K562 (cell line): ENCODE measurements around the gene HOATZ. TPM values are rescaled to one million over a fixed set of nuclear protein-coding genes. Genes with fewer than 3 reads are reported as not detected.

Experiments used
- ATAC-seq: fragments of 200-7000 bp; cut with Tn5 transposase; 3 replicates; pipeline ENCODE4 v1.9.1; 2020; ENCODE audit warnings: moderate library complexity
- BruUV-seq: library from RNA; stranded (reverse); fragments of 400-500 nt; replicated peaks from 2 replicates; lab custom pipeline; 2021; lab: Mats Ljungman, UMichigan
- CTCF ChIA-PET: fragments of 300-600 bp; formaldehyde crosslinking; extraction: SDS; loops from one replicate; lab custom pipeline; 2021; ENCODE audit warnings: low intra/inter-chr PET ratio; lab: Yijun Ruan, JAX
- POLR2A ChIA-PET: fragments of 300-600, 350-650 bp; sonication (Branson Sonifier 250); formaldehyde crosslinking; extraction: SDS; loops from one replicate; lab custom pipeline; 2021; ENCODE audit warnings: antibody characterized with exemption, inconsistent platforms; lab: Yijun Ruan, JAX
- DNase-seq, 4 experiments: peaks; one replicate each; pipeline versions ENCODE4 v3.0.0 to v3.0.0-alpha.2; 2011 to 2018; ENCODE audit warnings: low spot score in 3 of 4, mixed read lengths in 3 of 4; ENCODE audit errors: extremely low read depth in 1 of 4
- FAIRE-seq: peaks from 2 replicates; lab custom pipeline; 2011; peaks lifted over from hg19 to GRCh38; lab: Jason Lieb, UNC
- H2AFZ ChIP-seq: 2 replicates; pipeline ENCODE4 v1.6.0; 2011; ENCODE audit warnings: low read depth, low read length, control low read depth, inconsistent platforms
- H3K27ac ChIP-seq: fragments of 200-600 bp; 3 replicates; pipeline ENCODE4 v1.8.0; 2011; ENCODE audit warnings: low read depth, mild to moderate bottlenecking, control low read depth, inconsistent platforms, low read length, moderate library complexity, mixed read lengths; ENCODE audit errors: extremely low read depth
- H3K27me3 ChIP-seq, 2 experiments: fragments of 300-600 bp in 1 of 2; 2 replicates in 1 of 2; 3 replicates in 1 of 2; pipeline versions ENCODE4 v1.6.0 to v1.8.0; 2011; ENCODE audit warnings: inconsistent platforms in 2 of 2, low read length in 2 of 2, mild to moderate bottlenecking in 1 of 2, mixed read lengths in 1 of 2, moderate library complexity in 1 of 2; ENCODE audit not compliant: control insufficient read depth in 2 of 2, insufficient read depth in 2 of 2
- H3K36me3 ChIP-seq: fragments of 300-600 bp; 3 replicates; pipeline ENCODE4 v1.8.0; 2011; ENCODE audit warnings: mild to moderate bottlenecking, low read length, inconsistent platforms; ENCODE audit not compliant: control insufficient read depth, insufficient read depth
- H3K4me1 ChIP-seq, 2 experiments: fragments of 200-600 bp in 1 of 2; replicated peaks in 1 of 2; 2 replicates in 1 of 2; 3 replicates in 1 of 2; pipeline versions ENCODE4 v1.5.1 to v1.8.0; 2011; ENCODE audit warnings: inconsistent platforms in 2 of 2, low read length in 2 of 2, mild to moderate bottlenecking in 1 of 2, mixed read lengths in 1 of 2, moderate library complexity in 1 of 2; ENCODE audit not compliant: control insufficient read depth in 2 of 2, insufficient read depth in 2 of 2
- H3K4me2 ChIP-seq: 2 replicates; pipeline ENCODE4 v1.6.1; 2011; ENCODE audit warnings: low read length, control low read depth, inconsistent platforms, mixed read lengths; ENCODE audit not compliant: insufficient read depth
- H3K4me3 ChIP-seq: fragments of 200-600 bp; sonication (generic), shearing (Covaris generic); 2 replicates; pipeline ENCODE4 v1.5.1; 2016; ENCODE audit warnings: control low read depth, inconsistent platforms
- H3K79me2 ChIP-seq: fragments of 200-600 bp; 3 replicates; pipeline ENCODE4 v1.8.0; 2011; ENCODE audit warnings: low read length, inconsistent platforms; ENCODE audit not compliant: control insufficient read depth, insufficient read depth
- H3K9ac ChIP-seq, 2 experiments: 2 replicates each; pipeline versions ENCODE4 v1.6.0 to v1.6.1; 2011; ENCODE audit warnings: low read depth in 2 of 2, low read length in 2 of 2, control low read depth in 1 of 2, inconsistent platforms in 1 of 2, mild to moderate bottlenecking in 1 of 2, mixed read lengths in 1 of 2; ENCODE audit not compliant: insufficient read depth in 1 of 2
- H3K9me1 ChIP-seq: one replicate; pipeline ENCODE4 v1.6.0; 2011; ENCODE audit warnings: inconsistent platforms, mild to moderate bottlenecking, low read length, moderate library complexity; ENCODE audit not compliant: control insufficient read depth, insufficient read depth
- H3K9me3 ChIP-seq: replicated peaks from 2 replicates; pipeline ENCODE4 v1.5.1; 2011; ENCODE audit warnings: low read depth, low read length, inconsistent platforms; ENCODE audit not compliant: control insufficient read depth, insufficient read depth
- H4K20me1 ChIP-seq: replicated peaks from 2 replicates; pipeline ENCODE4 v1.6.1; 2011; ENCODE audit warnings: low read length, inconsistent platforms, mixed read lengths; ENCODE audit not compliant: control insufficient read depth, insufficient read depth
- ARID4B ChIP-seq: sonication (generic); formaldehyde crosslinking; IDR thresholded peaks from 2 replicates; pipeline ENCODE4 v1.8.0; 2022; ENCODE audit warnings: mild to moderate bottlenecking, missing genetic modification reagents
- EGR1 ChIP-seq: fragments of 450-650 bp; conservative IDR thresholded peaks from 2 replicates; pipeline ENCODE4 v1.6.1; 2017; ENCODE audit warnings: mild to moderate bottlenecking
- HIVEP1 ChIP-seq: fragments of 250-450 bp; sonication (Bioruptor Pico); IDR thresholded peaks from 2 replicates; pipeline ENCODE4 v1.4.0; 2020; ENCODE audit warnings: mild to moderate bottlenecking
- RAD21 ChIP-seq, 2 experiments: fragments of 250-450 bp in 1 of 2; fragments of 450-650 bp in 1 of 2; sonication (Bioruptor Pico) in 1 of 2; formaldehyde crosslinking in 1 of 2; IDR thresholded peaks in 1 of 2; conservative IDR thresholded peaks in 1 of 2; 2 replicates each; pipeline versions ENCODE4 v1.4.0 to v1.8.0; 2020 to 2022; ENCODE audit warnings: mild to moderate bottlenecking in 2 of 2, moderate library complexity in 1 of 2
- ZBTB43 ChIP-seq: sonication (generic); formaldehyde crosslinking; IDR thresholded peaks from 2 replicates; pipeline ENCODE4 v1.8.0; 2023; ENCODE audit warnings: mild to moderate bottlenecking, missing genetic modification reagents
- ZSCAN32 ChIP-seq: fragments of 450-650 bp; formaldehyde crosslinking; IDR thresholded peaks from 2 replicates; pipeline ENCODE4 v1.4.0; 2020; ENCODE audit warnings: mild to moderate bottlenecking, moderate library complexity
- WGBS: fragments of 100-300 bp; shearing (Covaris generic); methylation state at CpG from one replicate; pipeline ENCODE4 v1.1.6; 2016; ENCODE audit warnings: low coverage, mixed read lengths; ENCODE audit not compliant: insufficient coverage; ENCODE audit errors: missing lambda C conversion rate; 5-methylcytosine and 5-hydroxymethylcytosine counted together
- in situ Hi-C: fragments of 300-500 bp; cut with MboI; formaldehyde crosslinking; loops from 4 replicates; pipeline ENCODE4 v1.15.0; 2018; ENCODE audit warnings: inconsistent platforms, mixed read lengths
- intact Hi-C: fragments of 100-400 bp; cut with micrococcal nuclease; formaldehyde crosslinking; loops from 2 replicates; pipeline ENCODE4 v1.14.2; 2022
- polyA plus RNA-seq, 8 experiments: library from polyadenylated mRNA; depleted of rRNA in 4 of 8; stranded (reverse) in 5 of 8; unstranded in 3 of 8; fragments of >200 nt; fragmentation: Nextera tagmentation in 2 of 8; fragmentation: Illumina TruSeq in 1 of 8; extraction: Ambion mirVana in 2 of 8; extraction: Trizol in 1 of 8; gene quantifications; 2 replicates each; pipeline versions ENCODE4 v1.2.1 to v1.2.3, GENCODE V29; 2011 to 2014; ENCODE audit warnings: inconsistent platforms in 1 of 8, missing spikeins in 1 of 8
- total RNA-seq, 7 experiments: library from RNA; depleted of rRNA in 6 of 7; stranded (reverse); fragments of >200 nt in 6 of 7; fragmentation: Illumina TruSeq in 2 of 7; extraction: Trizol in 2 of 7; gene quantifications; 2 replicates each; pipeline versions ENCODE4 v1.2.1 to v1.2.3, GENCODE V29; 2011 to 2021; ENCODE audit warnings: low replicate concordance in 1 of 7
- TF ChIP-seq, protein P1 (sequence below): fragments of 450-650 bp; formaldehyde crosslinking; IDR thresholded peaks from 2 replicates; pipeline ENCODE4 v1.4.0; 2020; ENCODE audit warnings: mild to moderate bottlenecking

Gene HOATZ
- total and polyA plus RNA-seq, 9 of the 15 experiments (the other 6 are each of a cell fraction or from before 2014, with no cell fraction given): not detected

- no peak for FAIRE-seq
- no peak for DNase-seq
- Histone ChIP-seq H3K9me3 (no peaks in the 10 kb centered on the region), H3K9me1 (no peaks in the 10 kb centered on the region), H3K4me1 (no peaks in the 10 kb centered on the region), H3K27ac (no peak overlapping the region), H4K20me1 (no peaks in the 10 kb centered on the region; the same call in 1 of the 2 replicates), H3K79me2 (no peaks in the 10 kb centered on the region), H2AFZ (no peak overlapping the region), H3K4me3 (no peak overlapping the region), H3K4me2 (no peak overlapping the region), H3K9ac (no peak overlapping the region), H3K27me3 (peaks cover 0 to 15% of the 10 kb centered on the region in 2 experiments; a peak in 2 of 5 replicates), H3K36me3 (no peaks in the 10 kb centered on the region)
- TF ChIP-seq RAD21 (CRISPR knock-in tag; conservative IDR thresholded peaks at IDR 0.05 in 1 of 2, IDR thresholded peaks at IDR 0.05 in 1 of 2) (no peak), HIVEP1 (no peak), ARID4B (CRISPR knock-in tag) (no peak), EGR1 (no peak), ZSCAN32 (CRISPR knock-in tag) (no peak), ZBTB43 (CRISPR knock-in tag) (no peak)
- TF ChIP-seq, protein P1, sequence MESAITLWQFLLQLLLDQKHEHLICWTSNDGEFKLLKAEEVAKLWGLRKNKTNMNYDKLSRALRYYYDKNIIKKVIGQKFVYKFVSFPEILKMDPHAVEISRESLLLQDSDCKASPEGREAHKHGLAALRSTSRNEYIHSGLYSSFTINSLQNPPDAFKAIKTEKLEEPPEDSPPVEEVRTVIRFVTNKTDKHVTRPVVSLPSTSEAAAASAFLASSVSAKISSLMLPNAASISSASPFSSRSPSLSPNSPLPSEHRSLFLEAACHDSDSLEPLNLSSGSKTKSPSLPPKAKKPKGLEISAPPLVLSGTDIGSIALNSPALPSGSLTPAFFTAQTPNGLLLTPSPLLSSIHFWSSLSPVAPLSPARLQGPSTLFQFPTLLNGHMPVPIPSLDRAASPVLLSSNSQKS (CRISPR knock-in tag): no peak
- BruUV-seq: no TSS peak
- in situ Hi-C loops (no loop called here), intact Hi-C loops (no loop called here)
- ChIA-PET CTCF (no interaction called here), POLR2A (interaction anchor here (0.6 kb wide), 1 partner anchor 987 kb away, joined by 3 read pairs; no protein-coding TSS in a partner anchor)
- no peak for ATAC-seq
- WGBS: 0% methylated on average over 1 of the region's 1 CpG
These were observed 49.2 kb upstream of the HOATZ start for GRCh38 chr11:111465400-111465799.
